Prostate gland (tissue), 2 donors: Measurements from ENCODE around the gene PROCR.

Experiments
- CTCF ChIP-seq, 4 experiments: fragments of 200-600 bp in 2 of 4; fragments of 450-650 bp in 2 of 4; sonication (generic) in 2 of 4; IDR thresholded peaks; 1 replicate in 3 of 4; 2 replicates in 1 of 4; pipeline ENCODE4 v1.5.1; 2016 to 2019; ENCODE audit warnings: antibody characterized with exemption in 4 of 4, mild to moderate bottlenecking in 2 of 4, moderate library complexity in 2 of 4
- POLR2A ChIP-seq: fragments of 450-650 bp; IDR thresholded peaks from one replicate; pipeline ENCODE4 v1.6.1; 2016; ENCODE audit warnings: antibody characterized with exemption, mild to moderate bottlenecking

DNA sequence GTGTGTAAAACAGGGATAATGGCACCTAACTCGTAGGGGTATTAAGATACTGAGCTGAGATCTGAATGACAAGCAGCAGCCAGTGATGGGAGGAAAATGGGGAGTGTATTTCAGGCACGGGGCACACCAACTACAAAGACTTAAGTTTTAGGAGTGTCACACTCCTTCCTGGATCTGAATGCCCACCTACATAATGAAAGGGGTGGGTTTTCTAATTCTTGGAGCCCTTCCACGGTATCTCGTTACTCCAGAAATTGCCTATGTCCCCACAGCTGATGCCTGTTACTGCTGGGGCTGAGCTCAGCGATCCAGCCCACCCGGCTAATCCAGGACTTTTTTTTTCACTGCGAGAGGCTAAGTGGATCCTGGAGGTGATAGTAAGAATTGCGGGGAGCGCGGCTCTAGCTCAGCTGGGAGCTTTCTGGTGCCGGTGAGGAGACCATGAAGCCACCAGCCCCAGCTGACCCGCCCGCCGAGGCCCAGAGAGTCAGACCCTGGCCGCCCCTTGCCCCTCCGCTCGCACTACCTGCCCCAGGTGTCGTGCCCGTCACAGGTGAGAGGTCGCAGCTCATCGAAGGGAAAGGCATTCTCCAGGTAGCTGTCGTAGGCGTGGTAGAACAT is 25.5 kb upstream of the PROCR start:
- TF ChIP-seq CTCF (IDR thresholded peaks at IDR 0.05) (no peak), POLR2A (no peak)
